A673 (cell line): ENCODE data around the gene AMBRA1. TPM values are rescaled to one million over a fixed set of nuclear protein-coding genes. Genes with fewer than 3 reads are reported as not detected.

Experiments
- BruUV-seq: library from RNA; stranded (reverse); fragments of 400-500 nt; replicated peaks from 2 replicates; lab custom pipeline; 2021; lab: Mats Ljungman, UMichigan
- CTCF ChIA-PET: fragments of 300-600 bp; sonication (Branson Sonifier 250); formaldehyde crosslinking; loops from one replicate; lab custom pipeline; 2022; ENCODE audit warnings: antibody characterized with exemption; lab: Charles Lee
- POLR2A ChIA-PET: fragments of 300-600 bp; sonication (Branson Sonifier 250); formaldehyde crosslinking; loops from one replicate; lab custom pipeline; 2022; ENCODE audit warnings: antibody characterized with exemption; ENCODE audit not compliant: low non-redundant PET; lab: Charles Lee
- DNase-seq: peaks from one replicate; pipeline ENCODE4 v3.0.0-alpha.2; 2015; ENCODE audit warnings: low spot score
- H3K27ac ChIP-seq: fragments of 200-600 bp; sonication (generic); 2 replicates; pipeline ENCODE4 v1.5.1; 2016; ENCODE audit warnings: mixed run types, low read depth, mild to moderate bottlenecking, mixed read lengths, antibody characterized with exemption, low read length; ENCODE audit not compliant: poor library complexity, severe bottlenecking
- H3K27me3 ChIP-seq: fragments of 200-600 bp; sonication (generic); replicated peaks from 2 replicates; pipeline ENCODE4 v1.6.1; 2017; ENCODE audit warnings: mixed run types, low read depth, mild to moderate bottlenecking, mixed read lengths, antibody characterized with exemption, low read length; ENCODE audit not compliant: insufficient read depth, poor library complexity
- H3K36me3 ChIP-seq: fragments of 200-600 bp; sonication (generic); 2 replicates; pipeline ENCODE4 v1.6.1; 2016; ENCODE audit warnings: mixed run types, mild to moderate bottlenecking, mixed read lengths, antibody characterized with exemption, low read length; ENCODE audit not compliant: insufficient read depth, poor library complexity, severe bottlenecking
- H3K4me1 ChIP-seq: fragments of 200-600 bp; sonication (generic); 2 replicates; pipeline ENCODE4 v1.6.1; 2017; ENCODE audit warnings: mixed run types, mild to moderate bottlenecking, mixed read lengths, antibody characterized with exemption, low read length; ENCODE audit not compliant: insufficient read depth, poor library complexity, severe bottlenecking
- H3K4me3 ChIP-seq: fragments of 200-600 bp; sonication (generic); 2 replicates; pipeline ENCODE4 v1.5.1; 2016; ENCODE audit warnings: low read depth, mixed run types, mild to moderate bottlenecking, mixed read lengths, low read length; ENCODE audit not compliant: poor library complexity, severe bottlenecking
- H3K9me3 ChIP-seq: fragments of 200-600 bp; sonication (generic); 2 replicates; pipeline ENCODE4 v1.6.1; 2016; ENCODE audit warnings: mixed run types, low read depth, mild to moderate bottlenecking, mixed read lengths, antibody characterized with exemption, low read length; ENCODE audit not compliant: poor library complexity, severe bottlenecking
- CTCF ChIP-seq: fragments of 300-800, 200-600 bp; sonication (generic); conservative IDR thresholded peaks from 2 replicates; pipeline ENCODE4 v1.5.1; 2017; ENCODE audit warnings: low read depth, mild to moderate bottlenecking, antibody characterized with exemption, low read length, moderate library complexity, mixed read lengths
- EZH2 ChIP-seq: fragments of 200-600 bp; sonication (generic); IDR thresholded peaks from 2 replicates; pipeline ENCODE4 v1.6.1; 2017; ENCODE audit warnings: borderline replicate concordance, low read depth, mild to moderate bottlenecking, mixed read lengths, antibody characterized with exemption, low read length; ENCODE audit not compliant: poor library complexity, severe bottlenecking
- intact Hi-C: fragments of 100-400 bp; cut with micrococcal nuclease; formaldehyde crosslinking; loops from one replicate; pipeline ENCODE4 v1.10.0; 2022; ENCODE audit not compliant: unreplicated experiment
- total RNA-seq: library from RNA; stranded (reverse); gene quantifications from 2 replicates; pipeline ENCODE4 v1.2.3, GENCODE V29; 2021

The AMBRA1 gene
- total RNA-seq, 1 experiment from 2014 or later: 78.1 TPM

DNA sequence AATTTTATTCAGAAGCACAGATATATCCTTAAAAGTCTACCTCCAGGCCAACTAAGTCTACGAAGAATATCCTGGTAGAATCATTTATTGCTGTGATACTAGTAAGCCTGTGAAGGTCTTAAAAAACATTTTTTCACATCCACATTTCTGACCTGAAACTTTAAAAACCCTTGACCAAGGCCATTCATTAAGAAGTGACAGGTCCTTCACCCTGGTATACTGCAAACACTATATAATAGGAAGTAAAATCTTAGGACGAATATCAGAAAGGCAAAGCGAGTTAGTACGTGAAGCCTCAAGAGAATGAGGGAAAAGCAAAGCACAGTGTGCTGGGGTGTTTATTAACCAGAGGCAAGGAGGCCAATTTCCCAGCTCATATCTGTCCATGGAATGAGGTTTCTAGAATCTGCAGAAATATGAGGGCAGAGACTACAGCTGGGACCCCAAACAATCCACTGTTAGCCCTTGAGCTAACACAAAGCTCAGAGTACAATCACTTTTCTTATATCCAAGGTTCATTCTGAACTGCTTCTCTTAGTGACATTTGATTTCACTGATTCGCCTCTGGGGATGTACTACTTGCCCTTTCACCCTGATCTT is 71.0 kb downstream of the AMBRA1 start:
- peaks cover 49% of the 10 kb centered on the region for H3K4me1 ChIP-seq

DNA sequence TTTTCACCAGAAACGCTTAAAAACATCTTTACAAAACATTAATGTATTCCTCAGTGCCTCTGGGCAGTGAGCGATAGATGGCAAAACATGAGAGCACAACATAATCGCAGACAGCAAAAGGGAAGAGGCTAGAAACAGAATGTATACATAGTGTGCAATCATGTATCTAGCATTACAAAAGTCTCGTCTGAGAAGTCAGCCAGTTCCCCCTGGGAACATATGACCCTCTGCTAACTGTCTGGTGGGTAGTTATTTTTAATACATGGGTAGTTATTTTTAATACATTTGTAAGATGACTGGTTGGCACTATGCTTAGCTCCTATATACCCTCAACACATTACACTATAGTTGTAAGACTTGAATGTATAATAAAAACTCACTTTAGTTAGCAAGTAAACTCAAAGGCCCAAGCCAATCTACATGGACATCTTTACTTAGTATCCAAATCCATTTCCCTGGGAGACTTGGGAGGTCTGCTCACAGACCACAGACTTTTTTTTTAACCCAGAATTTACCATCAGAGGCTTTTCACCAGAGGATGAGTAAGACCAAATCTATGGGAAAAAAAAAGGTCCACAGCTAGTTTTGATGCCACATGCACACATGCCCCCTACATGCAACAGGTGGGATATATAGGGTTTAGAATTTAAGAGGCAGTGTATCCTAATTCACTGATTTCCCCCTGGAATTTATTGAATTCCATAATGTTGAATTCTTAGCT is 71.7 kb downstream of the AMBRA1 start:
- DNase-seq: peak; percentile 50
- Histone ChIP-seq H3K4me1 (peaks cover 49% of the 10 kb centered on the region), H3K4me3 (no peak overlapping the region), H3K36me3 (no peaks in the 10 kb centered on the region), H3K27me3 (no peaks in the 10 kb centered on the region), H3K27ac (no peak overlapping the region), H3K9me3 (no peaks in the 10 kb centered on the region)
- ChIA-PET CTCF (interaction anchor here (1.3 to 1.4 kb wide), 2 partner anchors 32 to 133 kb away, joined by 4 to 7 read pairs; no protein-coding TSS in a partner anchor), POLR2A (no interaction called here)
- no peak for TF ChIP-seq EZH2
- peak; percentile 61 for TF ChIP-seq CTCF
- intact Hi-C loops: loop anchor here (1.0 kb wide), 1 partner anchor 12 kb away; no protein-coding TSS in a partner anchor
- BruUV-seq: no TSS peak

More for the DNA sequence above, 71.0 kb downstream of the AMBRA1 start:
- no peaks in the 10 kb centered on the region for H3K9me3 ChIP-seq
- TF ChIP-seq EZH2 (no peak), CTCF (0 out of 2 replicates have a peak, but pooled peaks have one; percentile 6)
- H3K36me3 ChIP-seq: no peaks in the 10 kb centered on the region
- intact Hi-C loops: loop anchor here (1.0 kb wide), 1 partner anchor 12 kb away; no protein-coding TSS in a partner anchor
- no peak for DNase-seq
- no TSS peak for BruUV-seq
- no peaks in the 10 kb centered on the region for H3K27me3 ChIP-seq
- ChIA-PET POLR2A (no interaction called here), CTCF (interaction anchor here (0.5 to 1.4 kb wide), 3 partner anchors 33 to 133 kb away, joined by 3 to 7 read pairs (median 4); no protein-coding TSS in a partner anchor)
- H3K27ac ChIP-seq: no peak overlapping the region
- H3K4me3 ChIP-seq: no peak overlapping the region

DNA sequence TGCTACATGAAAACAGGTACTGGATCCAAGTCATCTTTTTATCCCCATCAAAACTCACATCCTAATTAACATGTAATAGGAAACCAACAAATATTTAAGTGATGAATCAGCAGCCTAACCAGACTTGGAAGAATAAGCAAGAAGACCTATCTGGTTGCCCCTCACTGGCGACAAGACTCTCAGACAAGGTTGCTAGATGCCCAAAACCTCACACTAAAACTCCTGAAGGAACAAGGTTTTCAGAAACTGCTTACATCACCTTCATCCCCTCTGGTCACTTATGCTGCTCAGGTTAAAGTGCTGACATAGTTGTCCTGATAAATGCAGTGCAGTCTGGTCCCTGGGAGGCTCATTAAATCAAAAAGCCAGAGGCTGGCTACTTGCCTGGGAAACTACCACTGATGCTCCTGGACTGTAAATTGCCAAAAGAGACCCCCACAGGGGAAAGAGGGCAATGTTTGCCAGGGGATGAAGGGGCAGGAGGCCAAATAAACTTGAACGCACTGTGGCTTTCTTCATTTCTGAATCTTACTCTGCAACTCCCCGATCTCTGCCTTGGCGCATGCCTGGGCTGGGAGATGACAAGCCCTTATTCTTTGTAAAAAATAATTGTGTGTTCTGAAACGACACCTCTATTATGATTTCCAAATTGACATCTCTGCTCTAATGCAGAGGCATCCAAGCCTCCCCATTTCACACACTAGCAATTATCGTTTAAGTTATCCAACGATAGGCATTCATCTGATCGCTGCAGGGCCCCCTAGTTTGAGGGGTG is 72.7 kb downstream of the AMBRA1 start:
- Histone ChIP-seq H3K36me3 (no peaks in the 10 kb centered on the region), H3K4me1 (peaks cover 49% of the 10 kb centered on the region), H3K4me3 (no peak overlapping the region), H3K27ac (peak overlapping the region; percentile 44), H3K27me3 (no peaks in the 10 kb centered on the region), H3K9me3 (no peaks in the 10 kb centered on the region)
- intact Hi-C loops: no loop called here
- no TSS peak for BruUV-seq
- ChIA-PET CTCF (no interaction called here), POLR2A (no interaction called here)
- no peak for TF ChIP-seq EZH2
- no peak for TF ChIP-seq CTCF
- peak; percentile 91 for DNase-seq
